GM20000 (cell line): ENCODE measurements around the gene PKIG.

Experiments
- DNase-seq: peaks from one replicate; pipeline ENCODE4 v3.0.0; 2012; ENCODE audit warnings: low spot score
- CTCF ChIP-seq: IDR thresholded peaks from 2 replicates; pipeline ENCODE4 v1.5.1; 2012; ENCODE audit warnings: mild to moderate bottlenecking, control low read depth; ENCODE audit errors: extremely low read depth, missing control alignments

The PKIG gene

GRCh38 chr20:44542890-44543289, 39.5 kb upstream of the PKIG start:
- no peak for TF ChIP-seq CTCF
- no peak for DNase-seq

DNA sequence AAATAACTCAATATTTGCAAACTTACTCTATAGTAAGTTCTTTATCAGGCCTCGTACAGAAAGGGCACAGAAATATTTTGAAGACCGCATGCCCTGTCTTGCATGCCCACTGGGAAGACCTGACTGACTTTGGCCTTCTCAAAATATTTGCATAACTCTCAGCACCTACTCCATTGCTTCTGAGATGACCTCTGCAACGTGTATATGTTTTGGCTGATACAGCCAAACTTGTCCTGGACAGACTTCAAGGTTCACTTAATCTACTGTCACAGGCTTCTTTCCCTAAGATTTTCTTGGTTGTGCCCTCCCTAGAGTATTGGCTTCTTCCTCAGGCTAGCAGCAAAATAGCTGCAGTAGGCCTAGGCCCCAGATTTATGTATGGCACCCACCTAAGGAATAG, 39.0 kb upstream of the PKIG start:
- no peak for DNase-seq
- no peak for TF ChIP-seq CTCF

GRCh38 chr20:44544263-44544662, 38.1 kb upstream of the PKIG start:
- TF ChIP-seq CTCF = no peak
- DNase-seq = no peak

GRCh38 chr20:44547419-44547818, 35.0 kb upstream of the PKIG start:
- no peak for TF ChIP-seq CTCF
- no peak for DNase-seq

DNA sequence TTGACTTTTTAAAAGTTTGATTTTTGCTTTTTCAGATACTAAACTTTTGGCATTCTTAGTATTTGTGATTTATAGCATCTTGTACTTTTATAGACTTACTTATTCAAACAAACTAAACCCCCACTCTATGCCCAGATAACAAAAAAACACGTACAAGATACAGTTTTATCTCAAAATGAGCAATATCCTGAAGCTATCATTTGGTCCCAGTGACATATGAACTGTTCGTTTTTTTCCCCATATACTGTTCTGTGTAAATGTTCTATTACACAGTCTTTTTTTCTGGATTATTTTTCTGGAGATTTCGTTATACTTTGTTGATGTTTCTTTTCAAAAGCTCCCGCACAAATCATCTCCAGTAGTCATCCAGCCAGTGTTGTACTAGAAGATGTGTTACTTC, 33.3 kb upstream of the PKIG start:
- no peak for DNase-seq
- TF ChIP-seq CTCF = no peak

- no peak for DNase-seq
- TF ChIP-seq CTCF = no peak
These were observed 30.3 kb upstream of the PKIG start for GRCh38 chr20:44552050-44552449.

DNA sequence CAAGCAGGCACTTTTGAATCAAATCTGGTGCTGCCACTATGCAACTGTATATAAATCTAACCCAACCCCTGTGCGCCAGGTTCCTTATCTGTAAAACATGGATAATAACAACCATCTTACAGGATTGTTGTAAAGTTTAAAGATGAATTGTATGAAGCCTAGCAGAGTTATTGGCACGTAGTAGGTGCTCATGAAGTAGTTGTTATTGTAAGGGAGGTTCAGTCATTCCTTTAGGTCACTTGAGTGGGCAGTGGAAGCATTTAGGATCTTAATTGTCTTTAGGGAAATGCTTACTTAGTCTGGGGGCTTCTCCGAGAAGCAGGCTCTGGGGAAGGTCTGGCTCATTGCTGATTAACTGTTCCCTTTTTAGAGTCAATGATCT, 29.8 kb upstream of the PKIG start:
- DNase-seq = no peak
- no peak for TF ChIP-seq CTCF
